Esophagus muscularis mucosa (tissue), 4 donors: ENCODE data around the gene ANGPTL8. TPM values are rescaled to one million over a fixed set of nuclear protein-coding genes. Genes with fewer than 3 reads are reported as not detected.
A peak's percentile ranks its signal among the peaks of the same experiment; 100 is the strongest.

Experiments used
- DNase-seq: peaks from one replicate; pipeline ENCODE4 v3.0.0-alpha.2; 2017; ENCODE audit errors: extremely low spot score
- H3K27ac ChIP-seq, 4 donors: fragments of 200-600 bp; sonication (generic); replicated peaks in 1 of 4; 1 replicate in 3 of 4; 2 replicates in 1 of 4; pipeline ENCODE4 v1.5.1; 2016 to 2019; ENCODE audit warnings: mild to moderate bottlenecking in 1 of 4
- H3K27me3 ChIP-seq, 4 donors: fragments of 200-600 bp; sonication (generic); one replicate each; pipeline versions ENCODE4 v1.5.1 to v1.6.0; 2016 to 2019
- H3K36me3 ChIP-seq, 4 donors: fragments of 200-600 bp; sonication (generic); one replicate each; pipeline ENCODE4 v1.5.1; 2016 to 2019
- H3K4me1 ChIP-seq, 4 donors: fragments of 200-600 bp; sonication (generic); one replicate each; pipeline ENCODE4 v1.5.1; 2016 to 2019
- H3K4me3 ChIP-seq, 4 donors: fragments of 200-600 bp; sonication (generic); 1 replicate in 2 of 4; 2 replicates in 2 of 4; pipeline ENCODE4 v1.5.1; 2016 to 2019; ENCODE audit warnings: mild to moderate bottlenecking in 4 of 4, moderate library complexity in 1 of 4
- H3K9me3 ChIP-seq, 4 donors: fragments of 200-600 bp; sonication (generic); 1 replicate in 3 of 4; 2 replicates in 1 of 4; pipeline ENCODE4 v1.5.1; 2016 to 2019
- CTCF ChIP-seq, 3 experiments: fragments of 200-600 bp in 2 of 3; fragments of 450-650 bp in 1 of 3; sonication (generic) in 2 of 3; IDR thresholded peaks; one replicate each; pipeline ENCODE4 v1.5.1; 2017 to 2019; ENCODE audit warnings: antibody characterized with exemption in 3 of 3, mild to moderate bottlenecking in 2 of 3, moderate library complexity in 1 of 3
- EP300 ChIP-seq: sonication (generic); formaldehyde crosslinking; IDR thresholded peaks from one replicate; pipeline ENCODE4 v1.6.1; 2017; ENCODE audit warnings: antibody characterized with exemption
- POLR2A ChIP-seq: fragments of 450-650 bp; IDR thresholded peaks from one replicate; pipeline ENCODE4 v1.6.1; 2017; ENCODE audit warnings: antibody characterized with exemption, moderate library complexity, mild to moderate bottlenecking, low read depth
- POLR2AphosphoS5 ChIP-seq, 2 donors: sonication (generic); formaldehyde crosslinking; IDR thresholded peaks; one replicate each; pipeline ENCODE4 v1.6.1; 2017; ENCODE audit warnings: antibody characterized with exemption in 2 of 2
- WGBS: methylation state at CpG from one replicate; pipeline ENCODE4 v1.1.5; 2018; 5-methylcytosine and 5-hydroxymethylcytosine counted together
- intact Hi-C: fragments of 100-400 bp; cut with DNase I; formaldehyde crosslinking; loops from one replicate; pipeline ENCODE4 v1.15.1; 2023
- total RNA-seq, 4 donors: library from RNA; depleted of rRNA; stranded (reverse); fragments of >200 nt; gene quantifications; one replicate each; pipeline versions ENCODE4 v1.1.0 to v1.2.1, GENCODE V29; 2016

The ANGPTL8 gene
- total RNA-seq, 4 donors from 2014 or later, result 2.0 TPM; not detected in 3

GRCh38 chr19:11284515-11284914 is 45.1 kb downstream of the ANGPTL8 start:
- TF ChIP-seq POLR2A (no peak), EP300 (no peak), CTCF (IDR thresholded peaks at IDR 0.05) (no peak), POLR2AphosphoS5 (IDR thresholded peaks at IDR 0.05) (no peak)
- Histone ChIP-seq H3K9me3 (no peaks in the 10 kb centered on the region), H3K27me3 (no peaks in the 10 kb centered on the region), H3K4me1 (peaks cover 7 to 10% (median 9%) of the 10 kb centered on the region in 4 donors), H3K27ac (no peak overlapping the region), H3K36me3 (no peaks in the 10 kb centered on the region), H3K4me3 (no peak overlapping the region)
- no peak for DNase-seq
- intact Hi-C loops, result no loop called here
- 61% methylated on average over 6 of the region's 6 CpGs for WGBS

GRCh38 chr19:11286312-11286974 is 47.0 kb downstream of the ANGPTL8 start:
- no peak for DNase-seq
- Histone ChIP-seq H3K27me3 (no peaks in the 10 kb centered on the region), H3K4me3 (no peak overlapping the region), H3K4me1 (peaks cover 7 to 10% (median 9%) of the 10 kb centered on the region in 4 donors), H3K27ac (peak overlapping the region; percentile 22 to 49 (median 48)), H3K9me3 (no peaks in the 10 kb centered on the region), H3K36me3 (no peaks in the 10 kb centered on the region)
- WGBS, result 36% methylated on average over 6 of the region's 6 CpGs
- TF ChIP-seq POLR2A (no peak), POLR2AphosphoS5 (IDR thresholded peaks at IDR 0.05) (no peak), CTCF (IDR thresholded peaks at IDR 0.05) (peak; percentile 24 to 30 (median 29)), EP300 (no peak)
- intact Hi-C loops, result no loop called here

GRCh38 chr19:11288349-11288748 is 48.9 kb downstream of the ANGPTL8 start:
- 77% methylated on average over 7 of the region's 7 CpGs for WGBS
- intact Hi-C loops, result no loop called here
- Histone ChIP-seq H3K9me3 (no peaks in the 10 kb centered on the region), H3K27me3 (no peaks in the 10 kb centered on the region), H3K4me1 (peaks cover 10 to 13% (median 11%) of the 10 kb centered on the region in 4 donors), H3K27ac (no peak overlapping the region), H3K4me3 (no peak overlapping the region), H3K36me3 (no peaks in the 10 kb centered on the region)
- TF ChIP-seq POLR2AphosphoS5 (IDR thresholded peaks at IDR 0.05) (no peak), CTCF (IDR thresholded peaks at IDR 0.05) (peak; percentile 26 to 51 (median 35))
- DNase-seq, result no peak

- Histone ChIP-seq H3K4me1 (peaks cover 13 to 22% (median 21%) of the 10 kb centered on the region in 4 donors), H3K4me3 (no peak overlapping the region), H3K27me3 (no peaks in the 10 kb centered on the region), H3K36me3 (no peaks in the 10 kb centered on the region), H3K27ac (no peak overlapping the region), H3K9me3 (no peaks in the 10 kb centered on the region)
- intact Hi-C loops, result loop anchor here (5.0 kb wide), 1 partner anchor 297 kb away; no protein-coding TSS in a partner anchor
- WGBS, result 76% methylated on average over 4 of the region's 4 CpGs
- DNase-seq, result no peak
- no peak for TF ChIP-seq CTCF (IDR thresholded peaks at IDR 0.05)
- no peak for TF ChIP-seq POLR2A
- no peak for TF ChIP-seq POLR2AphosphoS5 (IDR thresholded peaks at IDR 0.05)
- TF ChIP-seq EP300, result no peak
Observed at GRCh38 chr19:11290256-11290655, 50.8 kb downstream of the ANGPTL8 start.

- Histone ChIP-seq H3K27me3 (no peaks in the 10 kb centered on the region), H3K4me3 (no peak overlapping the region), H3K9me3 (no peaks in the 10 kb centered on the region), H3K27ac (no peak overlapping the region), H3K36me3 (no peaks in the 10 kb centered on the region), H3K4me1 (peaks cover 9 to 25% (median 20%) of the 10 kb centered on the region in 4 donors)
- WGBS, result 92% methylated on average over 7 of the region's 7 CpGs
- TF ChIP-seq EP300 (no peak), CTCF (IDR thresholded peaks at IDR 0.05) (no peak), POLR2AphosphoS5 (IDR thresholded peaks at IDR 0.05) (no peak), POLR2A (no peak)
- intact Hi-C loops, result loop anchor here (5.0 kb wide), 1 partner anchor 296 kb away; no protein-coding TSS in a partner anchor
- DNase-seq, result no peak
Observed at GRCh38 chr19:11291415-11291814, 52.0 kb downstream of the ANGPTL8 start.
